Body of pancreas (tissue), 4 donors: ENCODE measurements around the gene MYO10.
"Not testable (repeated sequence)": the region's sequence is repeated elsewhere in the genome, so short reads cannot be mapped to it uniquely, and the experiment has no call there.

Experiments
- CTCF ChIP-seq, 7 experiments: fragments of 450-650 bp in 4 of 7; fragments of 200-600 bp in 3 of 7; sonication (generic) in 3 of 7; IDR thresholded peaks; one replicate each; pipeline ENCODE4 v1.5.1; 2016 to 2019; ENCODE audit warnings: antibody characterized with exemption in 7 of 7
- POLR2A ChIP-seq, 3 donors: fragments of 450-650 bp; IDR thresholded peaks; one replicate each; pipeline ENCODE4 v1.6.1; 2016; ENCODE audit warnings: antibody characterized with exemption in 3 of 3, mild to moderate bottlenecking in 2 of 3

- TF ChIP-seq POLR2A, CTCF (IDR thresholded peaks at IDR 0.05): not testable (repeated sequence)
These were observed 178.5 kb downstream of the MYO10 start for GRCh38 chr5:16757577-16757976.
